ENCODE data around the gene VWA5B2. TPM values are rescaled to one million over a fixed set of nuclear protein-coding genes. Genes with fewer than 3 reads are reported as not detected.

Gene VWA5B2
- total RNA-seq, 1 donor: not detected

- peak; percentile 43 for TF ChIP-seq CTCF (IDR thresholded peaks at IDR 0.05; ENCODE audit: insufficient read depth, low read depth, low read length)
- H3K4me3 ChIP-seq (ENCODE audit: low read depth, low read length): peak within 1 kb of the TSS; percentile 68
- peak; percentile 98 for DNase-seq (ENCODE audit: low read depth)
Observed at GRCh38 chr3:184249412-184250166, 20.2 kb downstream of the VWA5B2 start, which contains the start of gene EEF1AKMT4. TSS of gene EEF1AKMT4 (plus strand) at chr3:184249672. CDS start at chr3:184249695, 23 bp downstream.

- peak; percentile 96 for TF ChIP-seq CTCF (IDR thresholded peaks at IDR 0.05; ENCODE audit: insufficient read depth, low read depth, low read length)
- peak overlapping the region; percentile 68 for H3K4me3 ChIP-seq (ENCODE audit: low read depth, low read length)
- peak; percentile 88 for DNase-seq (ENCODE audit: low read depth)
Observed at GRCh38 chr3:184250167-184250828, 20.9 kb downstream of the VWA5B2 start.

- no peak for DNase-seq (ENCODE audit: low read depth)
Observed at GRCh38 chr3:184255291-184256039, 26.1 kb downstream of the VWA5B2 start.

GRCh38 chr3:184257083-184257915 lies 27.9 kb downstream of the VWA5B2 start:
- no peak for DNase-seq (ENCODE audit: low read depth)
- TF ChIP-seq CTCF (IDR thresholded peaks at IDR 0.05; ENCODE audit: insufficient read depth, low read depth, low read length): no peak
- H3K4me3 ChIP-seq (ENCODE audit: low read depth, low read length): no peak overlapping the region

More at GRCh38 chr3:184255291-184256039, 26.1 kb downstream of the VWA5B2 start:
- TF ChIP-seq CTCF (IDR thresholded peaks at IDR 0.05; ENCODE audit: insufficient read depth, low read depth, low read length): no peak
- no peak overlapping the region for H3K4me3 ChIP-seq (ENCODE audit: low read depth, low read length)

- H3K4me3 ChIP-seq (ENCODE audit: low read depth, low read length): no peak overlapping the region
- DNase-seq (ENCODE audit: low read depth): no peak
- no peak for TF ChIP-seq CTCF (IDR thresholded peaks at IDR 0.05; ENCODE audit: insufficient read depth, low read depth, low read length)
Observed at GRCh38 chr3:184258926-184259325, 29.5 kb downstream of the VWA5B2 start.

GRCh38 chr3:184259396-184259877 lies 30.1 kb downstream of the VWA5B2 start:
- DNase-seq (ENCODE audit: low read depth): no peak
- no peak overlapping the region for H3K4me3 ChIP-seq (ENCODE audit: low read depth, low read length)
- TF ChIP-seq CTCF (IDR thresholded peaks at IDR 0.05; ENCODE audit: insufficient read depth, low read depth, low read length): no peak

All from fibroblast of villous mesenchyme (primary cell).